ENCODE data around the gene FOXD2. TPM values are rescaled to one million over a fixed set of nuclear protein-coding genes. Genes with fewer than 3 reads are reported as not detected.

FOXD2 gene
- polyA plus RNA-seq, 2 donors, result 0.01 TPM; not detected in 1

DNA sequence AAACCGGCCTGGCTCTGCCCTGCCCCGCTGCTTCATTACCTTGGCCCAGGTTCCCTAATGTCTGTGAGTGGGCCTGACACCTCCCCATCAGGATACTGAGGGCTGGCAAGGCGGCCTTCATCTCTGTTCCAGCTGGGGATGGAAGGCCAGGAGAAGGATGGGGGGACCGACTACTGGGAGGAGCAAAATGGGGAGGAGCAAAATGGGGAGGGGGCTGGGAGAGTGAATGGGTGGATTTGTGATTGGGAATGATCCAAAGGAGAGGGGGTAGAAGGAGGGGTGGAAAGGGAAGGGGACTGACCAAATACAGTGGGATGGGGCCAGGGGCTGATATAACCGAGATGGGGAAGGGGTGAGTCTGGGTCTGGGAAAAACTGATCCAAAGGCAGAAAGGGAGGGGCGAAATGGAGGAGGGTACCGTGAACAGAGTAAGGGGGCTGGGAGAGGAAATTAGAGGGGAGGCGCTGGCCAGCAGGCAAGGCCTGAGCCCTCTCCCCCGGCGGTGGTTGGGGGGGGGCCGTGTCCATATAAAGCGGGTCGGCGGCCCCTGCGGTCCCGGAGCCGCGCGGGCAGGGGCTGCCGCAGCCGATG lies 22.0 kb upstream of the FOXD2 start, which contains the start of gene FOXE3:
Gene FOXE3 (plus strand): TSS at position 558 of the 591 bp plus-strand sequence. CDS start 31 bp downstream, at position 589.
- WGBS, 2 donors, result 29 to 31% methylated on average over 17 to 21 of the region's 21 CpGs
- Histone ChIP-seq H3K9me3 (ENCODE audit: control insufficient read depth in 2 of 2, insufficient read depth in 1 of 2, low read depth in 1 of 2, low read length in 1 of 2) (peaks cover 0 to 1% of the 10 kb centered on the region in 2 donors), H3K4me1 (ENCODE audit: control insufficient read depth in 2 of 2, insufficient read depth in 2 of 2, low read length in 1 of 2) (peaks cover 4 to 6% of the 10 kb centered on the region in 2 donors), H3K36me3 (ENCODE audit: control insufficient read depth in 2 of 2, insufficient read depth in 2 of 2, low read length in 1 of 2) (no peaks in the 10 kb centered on the region), H3K27me3 (ENCODE audit: control insufficient read depth in 1 of 2, insufficient read depth in 2 of 2, low read length in 2 of 2) (peaks cover 12 to 15% of the 10 kb centered on the region in 2 donors), H3K27ac (ENCODE audit: low read depth in 2 of 2, low read length in 1 of 2) (no peak within 1 kb of the TSS), H3K4me3 (ENCODE audit: low read depth in 1 of 2, low read length in 2 of 2) (peak within 1 kb of the TSS in 1 of 2 donors; percentile 40)

DNA sequence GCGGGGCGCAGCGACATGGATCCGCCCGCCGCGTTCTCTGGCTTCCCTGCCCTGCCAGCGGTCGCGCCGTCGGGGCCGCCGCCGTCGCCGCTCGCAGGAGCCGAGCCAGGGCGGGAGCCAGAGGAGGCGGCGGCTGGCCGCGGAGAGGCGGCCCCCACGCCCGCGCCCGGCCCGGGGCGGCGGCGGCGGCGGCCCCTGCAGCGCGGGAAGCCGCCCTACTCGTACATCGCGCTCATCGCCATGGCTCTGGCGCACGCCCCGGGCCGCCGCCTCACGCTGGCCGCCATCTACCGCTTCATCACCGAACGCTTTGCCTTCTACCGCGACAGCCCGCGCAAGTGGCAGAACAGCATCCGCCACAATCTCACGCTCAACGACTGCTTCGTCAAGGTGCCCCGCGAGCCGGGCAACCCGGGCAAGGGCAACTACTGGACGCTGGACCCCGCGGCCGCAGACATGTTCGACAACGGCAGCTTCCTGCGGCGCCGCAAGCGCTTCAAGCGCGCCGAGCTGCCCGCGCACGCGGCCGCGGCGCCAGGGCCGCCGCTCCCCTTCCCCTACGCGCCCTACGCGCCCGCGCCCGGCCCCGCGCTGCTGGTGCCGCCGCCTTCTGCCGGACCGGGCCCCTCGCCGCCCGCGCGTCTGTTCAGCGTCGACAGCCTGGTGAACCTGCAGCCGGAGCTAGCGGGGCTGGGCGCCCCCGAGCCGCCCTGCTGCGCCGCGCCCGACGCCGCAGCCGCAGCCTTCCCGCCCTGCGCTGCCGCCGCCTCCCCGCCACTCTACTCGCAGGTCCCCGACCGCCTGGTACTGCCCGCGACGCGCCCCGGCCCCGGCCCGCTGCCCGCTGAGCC lies 21.3 kb upstream of the FOXD2 start:
- H3K4me3 ChIP-seq (ENCODE audit: low read depth in 1 of 2, low read length in 2 of 2), result peak overlapping the region in 1 of 2 donors; percentile 40
- WGBS, 2 donors, result 2 to 3% methylated on average over 111 to 134 of the region's 134 CpGs
- H3K4me1 ChIP-seq (ENCODE audit: control insufficient read depth in 2 of 2, insufficient read depth in 2 of 2, low read length in 1 of 2), result peaks cover 4 to 6% of the 10 kb centered on the region in 2 donors
- no peaks in the 10 kb centered on the region for H3K36me3 ChIP-seq (ENCODE audit: control insufficient read depth in 2 of 2, insufficient read depth in 2 of 2, low read length in 1 of 2)
- no peak overlapping the region for H3K27ac ChIP-seq (ENCODE audit: low read depth in 2 of 2, low read length in 1 of 2)
- H3K9me3 ChIP-seq (ENCODE audit: control insufficient read depth in 2 of 2, insufficient read depth in 1 of 2, low read depth in 1 of 2, low read length in 1 of 2), result peaks cover 0 to 1% of the 10 kb centered on the region in 2 donors
- peaks cover 12 to 15% of the 10 kb centered on the region in 2 donors for H3K27me3 ChIP-seq (ENCODE audit: control insufficient read depth in 1 of 2, insufficient read depth in 2 of 2, low read length in 2 of 2)

DNA sequence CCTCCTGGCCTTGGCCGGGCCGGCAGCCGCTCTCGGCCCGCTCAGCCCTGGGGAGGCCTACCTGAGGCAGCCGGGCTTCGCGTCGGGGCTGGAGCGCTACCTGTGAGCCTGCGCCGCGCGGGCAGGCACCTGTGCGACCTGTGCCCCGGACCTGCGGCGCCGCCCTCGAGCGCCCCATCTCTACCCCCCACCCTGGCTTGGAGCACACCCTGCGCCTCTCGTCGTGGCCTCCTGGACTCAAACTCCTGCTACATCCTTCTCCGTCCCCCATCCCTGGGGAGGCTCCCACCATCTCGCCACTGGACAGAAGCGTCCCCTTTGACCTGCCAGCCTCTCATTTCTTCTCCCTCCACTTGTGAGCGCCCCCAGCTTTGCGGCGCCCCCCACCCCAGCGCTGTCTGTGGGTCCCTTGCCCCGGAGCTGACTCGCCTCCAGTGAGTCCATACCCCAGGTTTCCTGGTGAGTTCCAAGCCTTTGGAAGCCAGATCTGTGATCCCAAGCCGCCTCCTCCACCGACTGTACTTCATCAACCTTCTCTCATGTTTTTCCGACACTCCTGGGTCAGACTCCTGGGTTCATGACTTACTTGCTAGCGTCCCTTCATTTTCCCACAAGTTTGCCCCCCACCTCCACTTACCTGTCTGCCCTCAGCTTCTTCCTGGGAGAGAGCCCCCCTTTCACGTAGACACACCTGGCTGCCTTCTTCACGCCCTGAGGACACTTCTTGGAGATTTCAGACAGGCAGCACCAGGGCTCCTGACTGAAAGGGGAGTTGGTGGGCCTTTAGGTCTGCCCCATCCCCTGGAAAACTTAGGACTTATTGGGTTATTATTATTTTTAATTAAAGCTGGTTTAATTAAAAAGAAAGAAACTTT lies 20.4 kb upstream of the FOXD2 start:
- Histone ChIP-seq H3K27me3 (ENCODE audit: control insufficient read depth in 1 of 2, insufficient read depth in 2 of 2, low read length in 2 of 2) (peaks cover 12 to 15% of the 10 kb centered on the region in 2 donors), H3K4me1 (ENCODE audit: control insufficient read depth in 2 of 2, insufficient read depth in 2 of 2, low read length in 1 of 2) (peaks cover 4 to 6% of the 10 kb centered on the region in 2 donors), H3K36me3 (ENCODE audit: control insufficient read depth in 2 of 2, insufficient read depth in 2 of 2, low read length in 1 of 2) (no peaks in the 10 kb centered on the region), H3K4me3 (ENCODE audit: low read depth in 1 of 2, low read length in 2 of 2) (peak overlapping the region in 1 of 2 donors; percentile 40), H3K9me3 (ENCODE audit: control insufficient read depth in 2 of 2, insufficient read depth in 1 of 2, low read depth in 1 of 2, low read length in 1 of 2) (peaks cover 0 to 1% of the 10 kb centered on the region in 2 donors), H3K27ac (ENCODE audit: low read depth in 2 of 2, low read length in 1 of 2) (no peak overlapping the region)
- WGBS, 2 donors, result 34 to 38% methylated on average over 31 to 39 of the region's 39 CpGs

DNA sequence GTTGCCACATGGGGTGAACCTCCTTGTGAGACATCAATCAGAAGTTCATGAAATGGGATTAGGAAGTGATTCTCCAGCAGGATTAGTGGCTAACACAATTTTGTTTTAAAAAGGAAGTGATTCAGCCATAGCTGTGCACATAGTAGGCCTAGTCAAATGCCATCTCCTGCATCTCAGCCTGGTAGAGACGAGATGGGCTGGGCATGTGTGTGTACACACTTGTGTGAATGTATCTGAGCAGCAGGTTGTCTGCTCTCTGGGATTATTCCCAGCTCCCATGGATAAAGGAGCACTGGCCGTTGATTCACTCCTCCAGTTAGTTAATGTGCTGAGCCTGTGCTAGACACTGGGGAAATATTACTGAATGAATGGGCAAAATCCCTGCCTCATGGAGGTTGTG lies 19.7 kb upstream of the FOXD2 start:
- Histone ChIP-seq H3K27ac (ENCODE audit: low read depth in 2 of 2, low read length in 1 of 2) (no peak overlapping the region), H3K4me3 (ENCODE audit: low read depth in 1 of 2, low read length in 2 of 2) (no peak overlapping the region), H3K27me3 (ENCODE audit: control insufficient read depth in 1 of 2, insufficient read depth in 2 of 2, low read length in 2 of 2) (peaks cover 12 to 15% of the 10 kb centered on the region in 2 donors), H3K36me3 (ENCODE audit: control insufficient read depth in 2 of 2, insufficient read depth in 2 of 2, low read length in 1 of 2) (no peaks in the 10 kb centered on the region), H3K9me3 (ENCODE audit: control insufficient read depth in 2 of 2, insufficient read depth in 1 of 2, low read depth in 1 of 2, low read length in 1 of 2) (peaks cover 0 to 1% of the 10 kb centered on the region in 2 donors), H3K4me1 (ENCODE audit: control insufficient read depth in 2 of 2, insufficient read depth in 2 of 2, low read length in 1 of 2) (peaks cover 4 to 6% of the 10 kb centered on the region in 2 donors)
- 83 to 91% methylated on average over 2 of the region's 2 CpGs for WGBS, 2 donors

DNA sequence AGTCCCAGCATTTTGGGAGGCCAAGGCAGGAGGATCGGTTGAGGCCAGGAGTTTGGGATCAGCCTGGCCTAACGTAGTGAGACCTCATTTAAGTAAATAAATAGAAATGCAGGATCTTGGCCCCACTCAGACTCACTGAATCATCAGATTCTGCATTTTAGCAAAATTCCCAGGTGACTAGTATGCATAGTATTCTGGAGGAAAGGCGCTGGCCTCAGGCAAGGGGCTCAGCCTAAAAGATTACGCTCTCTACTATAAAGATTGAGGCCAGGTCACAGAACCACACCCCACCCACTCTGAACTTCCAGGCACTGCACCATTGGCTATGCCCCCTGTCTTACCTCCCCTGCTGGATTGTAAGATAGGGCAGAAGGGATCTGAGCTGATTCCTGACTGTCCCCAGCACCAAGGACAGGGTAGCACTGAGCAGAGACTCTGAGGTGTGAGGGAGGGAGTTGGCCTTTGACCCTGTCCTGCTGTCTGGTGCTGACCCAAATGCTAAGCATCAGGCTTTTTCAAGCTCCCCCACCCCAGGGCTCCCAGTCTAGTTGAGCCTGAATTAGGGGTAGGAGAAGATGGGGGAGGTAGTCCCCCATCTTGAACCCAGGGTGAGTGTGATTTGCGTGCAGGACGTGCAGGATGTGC lies 19.0 kb upstream of the FOXD2 start:
- no peaks in the 10 kb centered on the region for H3K36me3 ChIP-seq (ENCODE audit: control insufficient read depth in 2 of 2, insufficient read depth in 2 of 2, low read length in 1 of 2)
- no peak overlapping the region for H3K27ac ChIP-seq (ENCODE audit: low read depth in 2 of 2, low read length in 1 of 2)
- H3K4me1 ChIP-seq (ENCODE audit: control insufficient read depth in 2 of 2, insufficient read depth in 2 of 2, low read length in 1 of 2), result peaks cover 4 to 6% of the 10 kb centered on the region in 2 donors
- peaks cover 0 to 1% of the 10 kb centered on the region in 2 donors for H3K9me3 ChIP-seq (ENCODE audit: control insufficient read depth in 2 of 2, insufficient read depth in 1 of 2, low read depth in 1 of 2, low read length in 1 of 2)
- 90 to 94% methylated on average over 6 of the region's 6 CpGs for WGBS, 2 donors
- peaks cover 12 to 15% of the 10 kb centered on the region in 2 donors for H3K27me3 ChIP-seq (ENCODE audit: control insufficient read depth in 1 of 2, insufficient read depth in 2 of 2, low read length in 2 of 2)
- H3K4me3 ChIP-seq (ENCODE audit: low read depth in 1 of 2, low read length in 2 of 2), result no peak overlapping the region

DNA sequence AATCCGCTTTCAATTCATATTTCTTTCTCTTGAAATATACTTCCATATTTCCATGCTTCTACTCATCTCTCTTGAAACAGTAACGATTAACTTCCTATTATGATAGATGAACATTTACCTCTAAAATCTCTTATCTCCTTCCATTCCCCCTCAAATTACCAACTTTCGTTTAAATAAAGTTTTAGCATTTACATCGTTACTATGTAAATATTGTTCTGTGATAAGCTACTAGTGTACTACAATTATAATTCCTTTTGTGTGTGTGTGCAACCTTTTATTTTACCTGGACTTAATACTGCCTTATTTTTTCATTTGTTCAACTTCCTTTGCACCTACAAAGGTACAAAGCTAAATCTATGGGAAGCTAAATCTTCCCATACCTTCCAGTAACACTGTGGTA lies 17.3 kb upstream of the FOXD2 start:
- H3K36me3 ChIP-seq (ENCODE audit: control insufficient read depth in 2 of 2, insufficient read depth in 2 of 2, low read length in 1 of 2), result no peaks in the 10 kb centered on the region
- peaks cover 12 to 15% of the 10 kb centered on the region in 2 donors for H3K27me3 ChIP-seq (ENCODE audit: control insufficient read depth in 1 of 2, insufficient read depth in 2 of 2, low read length in 2 of 2)
- 74 to 76% methylated on average over 4 of the region's 4 CpGs for WGBS, 2 donors

DNA sequence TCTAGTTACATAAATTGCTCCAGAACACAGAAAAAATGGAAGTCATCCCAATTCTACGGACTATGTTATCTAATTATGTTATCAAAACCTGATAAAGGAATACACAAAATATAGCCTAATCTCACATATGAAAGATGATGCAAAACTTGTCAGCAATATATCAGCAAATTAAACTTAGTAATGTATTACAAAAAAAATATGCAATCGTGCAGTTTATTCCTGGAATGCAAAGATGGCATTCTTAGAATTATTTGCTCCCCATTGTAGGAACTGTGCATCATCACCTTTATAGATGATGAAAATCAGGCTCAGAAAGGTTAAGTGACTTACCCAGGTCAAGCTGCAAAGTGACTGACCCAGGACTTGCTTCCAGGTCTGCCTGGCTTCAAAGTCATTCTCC lies 14.0 kb upstream of the FOXD2 start:
- WGBS, 2 donors, result 30 to 47% methylated on average over 2 of the region's 2 CpGs
- no peaks in the 10 kb centered on the region for H3K36me3 ChIP-seq (ENCODE audit: control insufficient read depth in 2 of 2, insufficient read depth in 2 of 2, low read length in 1 of 2)
- no peak overlapping the region for H3K27ac ChIP-seq (ENCODE audit: low read depth in 2 of 2, low read length in 1 of 2)
- peaks cover 0 to under 1% of the 10 kb centered on the region in 2 donors for H3K27me3 ChIP-seq (ENCODE audit: control insufficient read depth in 1 of 2, insufficient read depth in 2 of 2, low read length in 2 of 2)
- H3K9me3 ChIP-seq (ENCODE audit: control insufficient read depth in 2 of 2, insufficient read depth in 1 of 2, low read depth in 1 of 2, low read length in 1 of 2), result no peaks in the 10 kb centered on the region
- no peaks in the 10 kb centered on the region for H3K4me1 ChIP-seq (ENCODE audit: control insufficient read depth in 2 of 2, insufficient read depth in 2 of 2, low read length in 1 of 2)
- H3K4me3 ChIP-seq (ENCODE audit: low read depth in 1 of 2, low read length in 2 of 2), result no peak overlapping the region

More for the DNA sequence above, 17.3 kb upstream of the FOXD2 start:
- H3K4me3 ChIP-seq (ENCODE audit: low read depth in 1 of 2, low read length in 2 of 2), result no peak overlapping the region
- H3K27ac ChIP-seq (ENCODE audit: low read depth in 2 of 2, low read length in 1 of 2), result no peak overlapping the region
- peaks cover 0 to 1% of the 10 kb centered on the region in 2 donors for H3K9me3 ChIP-seq (ENCODE audit: control insufficient read depth in 2 of 2, insufficient read depth in 1 of 2, low read depth in 1 of 2, low read length in 1 of 2)
- peaks cover 4 to 6% of the 10 kb centered on the region in 2 donors for H3K4me1 ChIP-seq (ENCODE audit: control insufficient read depth in 2 of 2, insufficient read depth in 2 of 2, low read length in 1 of 2)

DNA sequence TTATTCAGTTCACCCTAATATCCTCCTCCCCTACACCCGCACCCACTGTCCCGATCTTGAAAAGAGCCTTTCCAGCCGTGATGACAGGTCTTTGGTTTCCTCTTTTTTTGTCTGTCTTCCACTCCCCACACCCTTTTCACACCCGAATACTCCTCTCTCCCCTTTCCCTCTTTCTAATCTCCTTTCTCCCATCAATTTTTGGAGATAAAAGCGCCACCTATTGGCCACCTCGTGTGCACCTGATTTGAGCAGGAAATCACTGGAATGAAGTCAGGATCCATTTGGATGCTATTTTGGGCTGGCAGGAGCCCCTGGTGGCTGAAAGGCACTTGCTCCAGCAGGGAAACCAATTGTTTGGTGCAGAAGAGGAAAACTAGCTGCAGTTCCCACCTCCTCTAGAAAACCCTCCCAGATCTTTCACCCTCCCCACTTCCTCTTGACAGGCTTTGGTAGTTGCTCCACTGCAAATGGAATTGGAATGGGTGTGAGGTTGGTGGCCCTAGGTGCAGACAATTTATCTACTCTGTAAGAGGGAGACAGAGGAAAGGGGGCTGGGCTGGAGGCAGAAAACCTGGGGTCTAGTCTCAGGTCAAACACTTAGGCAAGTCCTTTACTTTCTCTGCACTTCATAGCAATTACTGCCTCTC lies 13.4 kb upstream of the FOXD2 start:
- H3K27me3 ChIP-seq (ENCODE audit: control insufficient read depth in 1 of 2, insufficient read depth in 2 of 2, low read length in 2 of 2), result no peaks in the 10 kb centered on the region
- H3K4me3 ChIP-seq (ENCODE audit: low read depth in 1 of 2, low read length in 2 of 2), result no peak overlapping the region
- H3K36me3 ChIP-seq (ENCODE audit: control insufficient read depth in 2 of 2, insufficient read depth in 2 of 2, low read length in 1 of 2), result no peaks in the 10 kb centered on the region
- no peak overlapping the region for H3K27ac ChIP-seq (ENCODE audit: low read depth in 2 of 2, low read length in 1 of 2)
- H3K4me1 ChIP-seq (ENCODE audit: control insufficient read depth in 2 of 2, insufficient read depth in 2 of 2, low read length in 1 of 2), result no peaks in the 10 kb centered on the region
- no peaks in the 10 kb centered on the region for H3K9me3 ChIP-seq (ENCODE audit: control insufficient read depth in 2 of 2, insufficient read depth in 1 of 2, low read depth in 1 of 2, low read length in 1 of 2)
- WGBS, 2 donors, result 7 to 9% methylated on average over 6 of the region's 6 CpGs
